GM19328 (cell line): ENCODE data around the gene PANK1.
"Not testable (repeated sequence)": the region's sequence is repeated elsewhere in the genome, so short reads cannot be mapped to it uniquely, and the experiment has no call there.

Experiments used
- ATAC-seq: cut with Tn5 transposase; IDR thresholded peaks from one replicate; pipeline ENCODE4 v1.9.1; 2021; ENCODE audit warnings: mild to moderate bottlenecking, moderate library complexity; ENCODE audit not compliant: unreplicated experiment

PANK1 gene

GRCh38 chr10:89576022-89576421 is 69.0 kb downstream of the PANK1 start:
- no peak for ATAC-seq

GRCh38 chr10:89575031-89575430 is 70.0 kb downstream of the PANK1 start:
- no peak for ATAC-seq

- ATAC-seq: no peak
Observed at GRCh38 chr10:89574368-89574767, 70.7 kb downstream of the PANK1 start.

GRCh38 chr10:89567576-89568245 is 77.3 kb downstream of the PANK1 start:
- ATAC-seq: no peak

GRCh38 chr10:89566992-89567391 is 78.0 kb downstream of the PANK1 start:
- no peak for ATAC-seq

DNA sequence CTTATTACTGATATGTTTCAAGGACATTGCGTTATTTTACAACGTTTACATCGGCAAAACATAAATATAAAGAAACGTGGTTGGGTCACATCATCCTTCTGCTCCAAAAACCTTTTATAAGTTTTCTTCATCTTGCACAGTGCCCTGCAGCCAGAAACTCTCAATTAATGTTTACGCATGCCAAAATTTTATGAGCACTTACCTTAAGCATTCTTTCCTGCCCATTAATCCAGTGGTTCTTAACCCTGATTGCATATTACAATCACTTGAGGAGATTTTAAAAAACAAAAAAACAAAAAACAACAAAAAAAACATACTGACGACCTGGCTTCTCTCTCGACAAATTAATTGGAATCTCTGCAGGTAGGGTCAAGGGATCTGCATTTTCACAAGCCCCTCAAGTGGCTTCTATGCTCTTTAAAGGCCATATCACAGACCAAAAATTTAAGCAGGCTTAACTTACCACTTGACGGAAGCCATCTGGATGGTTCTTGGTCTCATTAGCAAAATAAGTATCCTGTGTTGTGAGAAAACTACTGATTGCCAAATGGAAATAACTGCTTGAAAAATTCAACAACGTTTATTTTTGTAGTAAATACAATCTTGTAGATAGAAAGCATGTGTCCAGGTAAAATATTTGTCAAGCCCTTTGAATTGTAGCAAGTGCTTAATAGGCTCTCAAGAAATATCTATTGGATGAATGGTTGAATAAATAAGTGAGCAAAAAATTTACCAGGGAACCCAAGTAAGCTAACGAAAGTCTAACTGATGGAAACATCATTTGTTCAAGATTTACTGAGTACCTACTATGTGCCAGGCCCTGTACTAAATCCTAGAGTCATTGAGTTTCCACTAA is 78.7 kb downstream of the PANK1 start:
- ATAC-seq: no peak

DNA sequence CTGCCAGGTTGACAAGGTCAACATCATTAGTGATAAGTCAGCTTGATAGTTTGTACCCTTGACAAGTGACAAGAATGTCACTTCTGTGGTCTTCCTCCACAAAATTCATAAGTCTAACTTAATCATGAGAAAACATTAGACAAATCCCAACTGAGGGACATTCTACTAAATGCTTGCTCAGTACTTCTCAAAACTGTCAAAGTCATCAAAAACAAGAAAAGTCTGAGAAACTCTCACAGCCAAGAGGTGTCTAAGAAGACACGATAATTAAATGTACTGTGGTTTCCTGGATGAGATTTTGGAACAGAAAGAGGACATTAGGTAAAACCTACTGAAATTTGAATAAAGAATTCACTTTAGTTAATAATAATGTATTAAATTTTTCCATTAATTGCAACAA is 79.9 kb downstream of the PANK1 start:
- ATAC-seq: no peak

DNA sequence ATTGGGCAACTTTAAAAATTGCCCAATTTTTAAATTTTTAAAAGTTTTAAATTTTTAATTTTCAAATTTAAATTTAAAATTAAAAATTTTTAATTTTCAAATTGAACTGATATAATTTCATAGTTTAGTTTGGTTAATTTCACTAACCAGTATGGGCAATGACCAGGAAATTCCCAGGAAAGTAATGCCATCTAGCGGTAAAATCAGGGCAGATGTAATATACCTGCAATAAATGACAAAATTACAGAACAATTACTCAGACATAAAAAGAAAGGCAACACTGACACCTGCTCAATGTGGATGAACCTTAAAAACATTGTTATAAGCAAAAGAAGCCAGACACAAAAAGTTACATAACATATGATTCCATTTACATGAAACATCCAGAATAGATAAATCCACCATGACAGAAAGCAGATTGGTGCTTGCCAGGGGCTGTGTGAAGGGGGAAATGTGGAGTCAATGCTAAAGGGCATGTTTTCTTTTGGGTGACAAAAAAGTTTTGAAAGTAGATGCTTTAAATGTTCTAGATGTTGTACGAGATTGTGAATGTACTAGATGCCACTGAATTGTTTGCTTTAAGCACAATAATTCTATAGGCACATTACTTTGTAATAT is 81.1 kb downstream of the PANK1 start:
- no peak for ATAC-seq

DNA sequence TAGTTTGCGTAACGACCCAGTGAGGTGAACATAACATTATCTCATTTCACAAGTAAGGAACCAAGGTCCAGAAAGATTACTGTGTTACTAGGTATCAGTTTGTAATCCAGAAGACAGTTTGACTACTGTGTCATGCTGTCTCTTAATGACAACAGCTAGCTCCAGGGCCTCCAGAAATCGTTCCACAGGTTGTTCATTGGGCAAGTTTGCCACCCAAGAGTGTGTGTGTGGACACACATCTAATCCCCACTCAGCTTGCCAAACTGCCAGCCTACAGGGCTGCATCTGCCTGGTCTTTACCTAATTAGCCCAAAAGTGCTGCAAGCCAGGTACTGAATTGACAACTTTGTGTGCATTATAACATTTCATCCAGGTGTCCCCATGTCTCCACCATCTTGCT is 81.7 kb downstream of the PANK1 start:
- no peak for ATAC-seq

DNA sequence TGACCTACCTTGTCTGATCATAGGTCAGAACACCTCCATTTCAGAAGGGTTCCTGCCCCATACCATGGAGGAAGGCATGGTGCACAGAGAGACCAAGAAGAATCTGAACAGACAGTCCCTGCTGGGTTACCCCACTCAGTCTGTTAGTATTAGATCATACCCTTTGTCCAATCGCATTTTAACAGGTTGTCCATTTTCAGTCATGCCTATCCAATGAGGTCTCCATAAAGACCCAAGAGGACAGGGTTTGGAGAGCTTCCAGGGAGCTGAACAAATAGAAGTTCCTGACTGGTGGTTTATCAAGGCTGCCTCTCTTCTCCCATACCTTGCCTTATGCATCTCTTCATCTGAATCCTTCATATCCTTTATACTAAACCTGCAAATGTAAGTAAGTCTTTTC is 88.4 kb downstream of the PANK1 start:
- no peak for ATAC-seq

GRCh38 chr10:89555688-89556445 is 89.2 kb downstream of the PANK1 start:
- no peak for ATAC-seq

GRCh38 chr10:89554433-89554832 is 90.6 kb downstream of the PANK1 start:
- no peak for ATAC-seq

DNA sequence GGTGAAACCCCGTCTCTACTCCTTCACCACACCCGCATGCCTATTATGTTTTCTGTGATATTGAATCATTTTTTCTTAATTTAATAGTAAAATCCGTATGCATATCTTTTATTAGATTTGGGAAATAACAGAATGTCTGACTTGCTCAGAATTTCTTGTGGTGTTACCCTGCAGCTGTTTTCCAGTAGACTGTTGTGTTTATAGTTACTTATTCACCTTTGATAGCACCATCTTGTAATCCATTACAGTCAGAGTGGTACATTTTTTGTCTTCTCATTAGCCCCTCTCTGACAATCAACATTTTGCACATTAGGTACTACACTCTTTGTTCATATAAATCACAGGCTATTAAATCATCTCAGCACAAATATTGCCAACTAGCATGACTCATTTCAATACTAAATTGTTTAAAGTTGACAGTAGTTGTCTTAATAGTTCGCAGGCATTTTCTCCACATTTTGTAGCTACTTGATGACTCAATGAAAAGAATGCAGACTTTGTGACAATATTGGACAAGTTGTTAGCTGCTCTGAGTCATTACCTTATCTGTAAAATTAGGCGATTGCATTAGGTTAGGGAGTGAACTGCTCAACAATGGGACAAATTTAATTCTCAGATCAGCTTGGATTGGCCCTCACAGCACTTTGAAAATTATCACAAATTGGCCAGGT is 91.8 kb downstream of the PANK1 start:
- no peak for ATAC-seq

DNA sequence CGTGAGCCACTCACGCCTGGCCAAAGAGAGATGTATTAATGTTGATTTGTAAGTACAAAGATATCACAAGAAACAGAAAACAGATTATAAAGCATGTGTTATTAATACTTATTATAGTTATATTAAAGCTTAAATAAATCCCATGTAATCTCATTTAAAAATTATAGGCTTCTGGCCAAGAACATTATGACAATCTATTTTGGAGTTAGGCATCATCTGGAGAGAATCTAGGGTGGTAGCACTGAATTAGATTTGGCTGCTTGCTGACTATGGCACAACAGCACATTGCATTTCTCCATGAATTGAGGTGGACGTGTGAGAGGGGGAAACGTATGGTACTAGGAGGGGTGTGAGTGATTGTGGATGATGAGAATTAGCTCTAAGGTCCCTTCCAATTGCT is 92.8 kb downstream of the PANK1 start:
- no peak for ATAC-seq

DNA sequence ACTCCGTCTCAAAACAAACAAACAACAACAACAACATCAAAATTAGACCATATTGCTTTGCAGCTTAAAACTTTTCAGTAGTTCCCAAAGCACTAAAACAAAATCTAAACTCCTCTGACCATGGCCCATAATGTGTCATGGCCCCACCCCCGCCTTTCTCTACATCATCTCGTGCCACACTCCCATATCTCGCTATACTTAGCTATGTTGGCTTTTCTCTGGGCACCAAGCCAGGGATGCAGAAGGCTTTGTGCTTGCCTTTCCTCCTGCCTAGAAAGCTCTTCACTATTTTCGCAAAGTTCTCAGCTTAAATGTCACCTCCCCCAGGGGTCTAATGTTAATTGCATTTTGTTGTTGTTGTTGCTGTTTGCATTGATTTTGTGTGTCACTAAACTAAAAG is 94.5 kb downstream of the PANK1 start:
- no peak for ATAC-seq

GRCh38 chr10:89549510-89549909 is 95.5 kb downstream of the PANK1 start:
- no peak for ATAC-seq

GRCh38 chr10:89548673-89549072 is 96.4 kb downstream of the PANK1 start:
- ATAC-seq: no peak

GRCh38 chr10:89547853-89548513 is 97.1 kb downstream of the PANK1 start:
- ATAC-seq: no peak

GRCh38 chr10:89546651-89547050 is 98.4 kb downstream of the PANK1 start:
- ATAC-seq: not testable (repeated sequence)

GRCh38 chr10:89543841-89544240 is 101.2 kb downstream of the PANK1 start:
- ATAC-seq: no peak
